Lung (tissue), 12 donors: ENCODE measurements around the gene SPATA6L. TPM values are rescaled to one million over a fixed set of nuclear protein-coding genes. Genes with fewer than 3 reads are reported as not detected.

Source experiments
- ATAC-seq: fragments of 200-7000 bp; cut with Tn5 transposase; one replicate; pipeline ENCODE4 v1.9.1; 2020; ENCODE audit warnings: moderate number of reproducible peaks; ENCODE audit not compliant: insufficient read depth, low FRiP score
- DNase-seq, 3 donors: peaks; one replicate each; pipeline ENCODE4 v3.0.0-alpha.2; 2013 to 2017
- H3K27ac ChIP-seq, 2 donors: one replicate each; pipeline ENCODE4 v1.5.1; 2013; ENCODE audit warnings: mild to moderate bottlenecking in 2 of 2, moderate library complexity in 2 of 2, control low read depth in 1 of 2, inconsistent platforms in 1 of 2, low read depth in 1 of 2, low read length in 1 of 2
- H3K27me3 ChIP-seq, 3 donors: one replicate each; pipeline ENCODE4 v1.5.1; 2013; ENCODE audit warnings: low read length in 2 of 3; ENCODE audit not compliant: control insufficient read depth in 3 of 3, insufficient read depth in 3 of 3
- H3K36me3 ChIP-seq, 4 donors: one replicate each; pipeline ENCODE4 v1.5.1; 2013; ENCODE audit warnings: low read length in 4 of 4, mild to moderate bottlenecking in 1 of 4, moderate library complexity in 1 of 4; ENCODE audit not compliant: control insufficient read depth in 4 of 4, insufficient read depth in 4 of 4
- H3K4me1 ChIP-seq, 5 donors: one replicate each; pipeline ENCODE4 v1.5.1; 2013; ENCODE audit warnings: low read length in 5 of 5, mild to moderate bottlenecking in 2 of 5, moderate library complexity in 1 of 5; ENCODE audit not compliant: control insufficient read depth in 5 of 5, insufficient read depth in 5 of 5
- H3K4me3 ChIP-seq: one replicate; pipeline ENCODE4 v1.5.1; 2013; ENCODE audit warnings: mild to moderate bottlenecking, control low read depth, moderate library complexity
- H3K9ac ChIP-seq, 2 donors: one replicate each; pipeline ENCODE4 v1.5.1; 2013; ENCODE audit warnings: low read length in 2 of 2, control low read depth in 1 of 2; ENCODE audit not compliant: insufficient read depth in 1 of 2
- H3K9me3 ChIP-seq, 4 donors: one replicate each; pipeline ENCODE4 v1.5.1; 2013; ENCODE audit warnings: low read length in 3 of 4, mild to moderate bottlenecking in 1 of 4, moderate library complexity in 1 of 4; ENCODE audit not compliant: control insufficient read depth in 4 of 4, insufficient read depth in 3 of 4
- CTCF ChIP-seq: IDR thresholded peaks from 2 replicates; pipeline ENCODE4 v1.5.1; 2012; ENCODE audit warnings: mild to moderate bottlenecking; ENCODE audit errors: control extremely low read depth, extremely low read depth
- WGBS, 2 donors: extraction: QIAGEN DNeasy Blood & Tissue Kit; methylation state at CpG; one replicate each; pipeline ENCODE4 v1.1.7; 2013; 5-methylcytosine and 5-hydroxymethylcytosine counted together
- polyA plus RNA-seq, 2 donors: library from polyadenylated mRNA; stranded (reverse); fragments of 200-250 nt; gene quantifications; one replicate each; pipeline ENCODE4 v1.2.1, GENCODE V29; 2013
- total RNA-seq, 2 donors: library from RNA; depleted of rRNA in 1 of 2; stranded (reverse); fragments of >200 nt in 1 of 2; gene quantifications; one replicate each; pipeline ENCODE4 v1.2.1, GENCODE V29; 2014 to 2021
- donor health status: control.
- donor health status: control.
- donor health status: Bipolar disorder and iron deficiency.
- donor health status: healthy.
- donor health status: DM: yes; HTN: yes; CAD: no.

SPATA6L gene
- total and polyA plus RNA-seq, 4 donors: 2.1 to 25.6 (median 11.4) TPM

GRCh38 chr9:4674783-4675182 is 8.5 kb upstream of the SPATA6L start:
- Histone ChIP-seq H3K27ac (no peak overlapping the region), H3K4me1 (peaks cover 0 to 11% (median 0%) of the 10 kb centered on the region in 5 donors), H3K9me3 (no peaks in the 10 kb centered on the region), H3K9ac (no peak overlapping the region), H3K4me3 (no peak overlapping the region), H3K27me3 (no peaks in the 10 kb centered on the region), H3K36me3 (no peaks in the 10 kb centered on the region)
- TF ChIP-seq CTCF: no peak
- ATAC-seq: no peak
- DNase-seq: no peak

GRCh38 chr9:4671737-4672136 is 5.5 kb upstream of the SPATA6L start:
- 98 to 100% methylated on average over 1 of the region's 1 CpG for WGBS, 2 donors
- Histone ChIP-seq H3K27me3 (no peaks in the 10 kb centered on the region), H3K4me3 (no peak overlapping the region), H3K4me1 (no peaks in the 10 kb centered on the region), H3K27ac (no peak overlapping the region), H3K9me3 (no peaks in the 10 kb centered on the region), H3K36me3 (no peaks in the 10 kb centered on the region), H3K9ac (no peak overlapping the region)
- DNase-seq (no peak), ATAC-seq (no peak)
- TF ChIP-seq CTCF: no peak

- WGBS, 2 donors: 49 to 81% methylated on average over 3 of the region's 3 CpGs
These were observed 4.3 kb upstream of the SPATA6L start for GRCh38 chr9:4670591-4670990.

More at GRCh38 chr9:4670591-4670990, 4.3 kb upstream of the SPATA6L start:
- Histone ChIP-seq H3K27ac (no peak overlapping the region), H3K9ac (no peak overlapping the region), H3K4me1 (peaks cover 0 to 7% (median 0%) of the 10 kb centered on the region in 5 donors), H3K27me3 (no peaks in the 10 kb centered on the region), H3K36me3 (no peaks in the 10 kb centered on the region), H3K4me3 (no peak overlapping the region), H3K9me3 (no peaks in the 10 kb centered on the region)
- ATAC-seq (no peak), DNase-seq (no peak)
- TF ChIP-seq CTCF: no peak
